DOHH2 (cell line): ENCODE data around the gene SLC23A3.

ENCODE experiments used
- H3F3A ChIP-seq: fragments of 200-600 bp; sonication (generic), shearing (Covaris generic); 2 replicates; pipeline ENCODE4 v1.6.0; 2016; ENCODE audit warnings: antibody characterized with exemption, mild to moderate bottlenecking; ENCODE audit not compliant: control insufficient read depth, insufficient read depth
- H3K27ac ChIP-seq: fragments of 200-600 bp; sonication (generic); 2 replicates; pipeline ENCODE4 v1.5.1; 2014; ENCODE audit warnings: low read depth, mild to moderate bottlenecking, low read length, moderate library complexity
- H3K27me3 ChIP-seq: fragments of 200-600 bp; sonication (generic); 2 replicates; pipeline ENCODE4 v1.6.1; 2014; ENCODE audit warnings: mild to moderate bottlenecking, low read length, mixed read lengths; ENCODE audit not compliant: control insufficient read depth
- H3K36me3 ChIP-seq: fragments of 200-600 bp; sonication (generic); 2 replicates; pipeline ENCODE4 v1.6.1; 2014; ENCODE audit warnings: mild to moderate bottlenecking, low read length, moderate library complexity, mixed read lengths; ENCODE audit not compliant: control insufficient read depth
- H3K4me1 ChIP-seq: fragments of 200-600 bp; sonication (generic); 2 replicates; pipeline ENCODE4 v1.6.1; 2014; ENCODE audit warnings: mild to moderate bottlenecking, low read length, mixed read lengths; ENCODE audit not compliant: control insufficient read depth
- H3K4me2 ChIP-seq: fragments of 200-600 bp; sonication (generic); 2 replicates; pipeline ENCODE4 v1.6.0; 2014; ENCODE audit warnings: mild to moderate bottlenecking, low read length, moderate library complexity
- H3K4me3 ChIP-seq: fragments of 200-600 bp; sonication (generic); 2 replicates; pipeline ENCODE4 v1.5.1; 2014; ENCODE audit warnings: mild to moderate bottlenecking, low read length, mixed read lengths
- H3K79me2 ChIP-seq: fragments of 200-600 bp; sonication (generic); 2 replicates; pipeline ENCODE4 v1.6.1; 2014; ENCODE audit warnings: mild to moderate bottlenecking, low read length, mixed read lengths; ENCODE audit not compliant: control insufficient read depth
- H3K9me2 ChIP-seq: fragments of 200-600 bp; sonication (generic); replicated peaks from 2 replicates; pipeline ENCODE4 v1.6.1; 2014; ENCODE audit warnings: mild to moderate bottlenecking, low read length, mixed read lengths; ENCODE audit not compliant: control insufficient read depth
- H3K9me3 ChIP-seq: fragments of 200-600 bp; sonication (generic); 2 replicates; pipeline ENCODE4 v1.6.1; 2014; ENCODE audit warnings: antibody characterized with exemption, low read length, mixed read lengths; ENCODE audit not compliant: control insufficient read depth, insufficient read depth
- H4K20me1 ChIP-seq: fragments of 200-600 bp; sonication (generic); 2 replicates; pipeline ENCODE4 v1.6.0; 2014; ENCODE audit warnings: low read depth, mild to moderate bottlenecking, antibody characterized with exemption, low read length, moderate library complexity; ENCODE audit not compliant: control insufficient read depth, insufficient read depth
- EZH2phosphoT487 ChIP-seq: fragments of 200-600 bp; sonication (generic); IDR thresholded peaks from 2 replicates; pipeline ENCODE4 v1.6.1; 2017; ENCODE audit warnings: borderline replicate concordance, mild to moderate bottlenecking, antibody characterized with exemption, low read length, moderate library complexity, mixed read lengths
- TF ChIP-seq, protein P1 (sequence below): fragments of 200-600 bp; sonication (generic); IDR thresholded peaks from one replicate; pipeline ENCODE4 v1.5.1; 2014; ENCODE audit warnings: antibody characterized with exemption, mild to moderate bottlenecking, low read depth, low read length; ENCODE audit not compliant: poor library complexity, severe bottlenecking

SLC23A3 gene

DNA sequence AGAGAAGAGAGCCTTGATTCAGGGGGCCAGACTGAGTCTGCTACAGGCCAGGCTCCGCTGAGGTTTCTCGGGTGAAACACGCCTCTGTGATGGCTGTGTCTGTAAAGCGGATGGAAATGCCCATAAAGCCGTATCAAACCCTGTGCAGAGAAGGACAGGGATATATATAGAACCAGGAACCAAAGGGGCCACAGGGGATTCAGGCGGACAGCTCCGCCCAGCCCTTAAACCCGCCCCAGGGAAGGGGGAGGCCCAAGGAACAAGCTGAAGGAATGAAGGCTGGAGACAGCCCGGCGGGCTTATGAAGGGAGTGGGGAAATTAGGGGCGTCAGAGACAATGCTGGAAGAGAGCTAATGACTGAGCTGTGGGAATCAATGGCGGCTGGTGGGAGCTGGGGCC lies 51.3 kb downstream of the SLC23A3 start:
- H3K36me3 ChIP-seq = no peaks in the 10 kb centered on the region
- no peak overlapping the region for H3K27ac ChIP-seq
- TF ChIP-seq EZH2phosphoT487 = no peak
- TF ChIP-seq, protein P1, sequence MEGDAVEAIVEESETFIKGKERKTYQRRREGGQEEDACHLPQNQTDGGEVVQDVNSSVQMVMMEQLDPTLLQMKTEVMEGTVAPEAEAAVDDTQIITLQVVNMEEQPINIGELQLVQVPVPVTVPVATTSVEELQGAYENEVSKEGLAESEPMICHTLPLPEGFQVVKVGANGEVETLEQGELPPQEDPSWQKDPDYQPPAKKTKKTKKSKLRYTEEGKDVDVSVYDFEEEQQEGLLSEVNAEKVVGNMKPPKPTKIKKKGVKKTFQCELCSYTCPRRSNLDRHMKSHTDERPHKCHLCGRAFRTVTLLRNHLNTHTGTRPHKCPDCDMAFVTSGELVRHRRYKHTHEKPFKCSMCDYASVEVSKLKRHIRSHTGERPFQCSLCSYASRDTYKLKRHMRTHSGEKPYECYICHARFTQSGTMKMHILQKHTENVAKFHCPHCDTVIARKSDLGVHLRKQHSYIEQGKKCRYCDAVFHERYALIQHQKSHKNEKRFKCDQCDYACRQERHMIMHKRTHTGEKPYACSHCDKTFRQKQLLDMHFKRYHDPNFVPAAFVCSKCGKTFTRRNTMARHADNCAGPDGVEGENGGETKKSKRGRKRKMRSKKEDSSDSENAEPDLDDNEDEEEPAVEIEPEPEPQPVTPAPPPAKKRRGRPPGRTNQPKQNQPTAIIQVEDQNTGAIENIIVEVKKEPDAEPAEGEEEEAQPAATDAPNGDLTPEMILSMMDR = no peak
- H3K9me2 ChIP-seq = no peaks in the 10 kb centered on the region
- no peak overlapping the region for H3K4me3 ChIP-seq
- H3K4me1 ChIP-seq = 0 out of 2 replicates have a peak, but pooled peaks cover 2% of the 10 kb centered on the region
- H3K79me2 ChIP-seq = no peaks in the 10 kb centered on the region
- H3F3A ChIP-seq = no peaks in the 10 kb centered on the region
- no peaks in the 10 kb centered on the region for H3K9me3 ChIP-seq
- no peaks in the 10 kb centered on the region for H4K20me1 ChIP-seq
- no peaks in the 10 kb centered on the region for H3K27me3 ChIP-seq
- no peak overlapping the region for H3K4me2 ChIP-seq

DNA sequence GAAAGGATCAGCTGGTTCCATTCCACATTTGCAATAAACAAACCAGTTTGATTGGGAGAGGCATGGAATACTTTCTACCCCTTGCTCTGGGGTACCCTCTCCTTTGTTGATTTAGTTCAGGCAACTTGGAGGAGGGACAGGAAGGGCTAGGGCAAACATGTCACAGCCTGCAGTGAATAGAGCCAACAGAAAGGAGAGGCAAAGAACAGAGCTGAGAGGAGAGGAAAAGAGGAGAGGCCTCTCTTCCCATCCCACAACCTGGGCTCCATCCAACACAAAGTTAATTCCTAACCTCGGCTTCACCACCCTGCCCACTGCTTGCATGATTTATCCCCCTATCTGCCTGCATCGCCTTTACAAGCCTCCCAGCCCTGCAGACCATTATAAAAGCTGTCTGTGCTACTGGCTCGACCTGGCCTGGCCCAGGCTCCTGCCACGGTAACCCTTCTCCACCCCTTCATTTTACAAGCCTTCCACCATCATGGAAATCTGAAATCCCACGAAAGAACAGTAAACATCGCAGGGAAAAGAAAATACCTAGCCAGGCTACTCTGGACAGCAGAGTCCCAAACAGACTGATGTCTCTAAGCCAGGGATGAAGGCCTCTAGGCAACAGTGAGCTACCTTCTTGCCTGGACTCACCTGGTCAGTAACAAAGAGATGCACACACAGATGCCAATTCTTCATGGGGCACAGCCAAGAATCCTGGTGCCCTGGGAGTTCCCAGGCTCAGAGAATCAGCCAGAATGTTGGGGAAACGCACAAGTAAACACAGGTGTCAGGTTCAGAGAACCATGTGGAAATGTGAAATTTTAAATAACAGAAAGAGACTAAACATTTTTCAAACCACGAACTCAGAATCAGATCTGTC lies 52.8 kb downstream of the SLC23A3 start:
- no peak for TF ChIP-seq EZH2phosphoT487
- TF ChIP-seq, protein P1 = no peak
- no peaks in the 10 kb centered on the region for H3K79me2 ChIP-seq
- H3K27me3 ChIP-seq = no peaks in the 10 kb centered on the region
- H3K4me3 ChIP-seq = no peak overlapping the region
- no peaks in the 10 kb centered on the region for H4K20me1 ChIP-seq
- no peaks in the 10 kb centered on the region for H3F3A ChIP-seq
- H3K36me3 ChIP-seq = no peaks in the 10 kb centered on the region
- no peak overlapping the region for H3K4me2 ChIP-seq
- no peaks in the 10 kb centered on the region for H3K9me3 ChIP-seq
- no peaks in the 10 kb centered on the region for H3K9me2 ChIP-seq
- H3K4me1 ChIP-seq = 0 out of 2 replicates have a peak, but pooled peaks cover 7% of the 10 kb centered on the region
- no peak overlapping the region for H3K27ac ChIP-seq

DNA sequence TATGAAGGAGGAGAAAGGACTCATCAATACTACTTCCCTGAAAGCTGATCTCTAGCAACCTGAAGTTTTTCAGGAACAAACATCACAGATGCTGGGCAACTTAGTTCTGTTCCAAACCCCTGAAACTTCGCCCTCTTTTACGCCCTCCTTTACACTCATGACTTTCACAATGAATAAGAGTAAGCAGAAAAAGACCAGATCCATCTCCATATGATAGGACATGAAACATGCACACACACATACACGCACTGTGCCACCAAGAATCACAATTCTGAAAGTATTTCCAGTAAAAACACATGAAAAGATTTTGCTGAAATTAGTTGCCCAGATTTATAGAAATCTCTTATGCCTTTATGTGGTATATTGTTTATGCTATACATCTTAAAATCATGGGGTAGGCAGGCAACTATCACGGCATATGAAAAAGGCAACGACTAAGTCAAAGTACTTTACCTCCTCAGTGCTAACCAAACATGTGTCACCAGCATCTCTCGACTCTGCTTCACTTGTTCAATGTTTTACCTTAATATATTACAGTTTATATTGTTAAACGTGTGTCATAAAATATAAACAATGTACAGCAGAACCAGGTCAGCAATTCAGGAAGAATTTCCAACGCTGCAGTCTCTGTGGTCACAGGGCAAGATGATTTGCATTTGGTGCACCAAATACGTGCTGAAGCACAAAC lies 57.0 kb downstream of the SLC23A3 start:
- Histone ChIP-seq H3K79me2 (no peaks in the 10 kb centered on the region), H3K4me3 (no peak overlapping the region), H4K20me1 (no peaks in the 10 kb centered on the region), H3K27ac (no peak overlapping the region), H3K9me3 (no peaks in the 10 kb centered on the region), H3K4me1 (0 out of 2 replicates have a peak, but pooled peaks cover 7% of the 10 kb centered on the region), H3K27me3 (no peaks in the 10 kb centered on the region), H3K9me2 (no peaks in the 10 kb centered on the region), H3K36me3 (no peaks in the 10 kb centered on the region), H3K4me2 (no peak overlapping the region), H3F3A (no peaks in the 10 kb centered on the region)
- no peak for TF ChIP-seq EZH2phosphoT487
- TF ChIP-seq, protein P1 = no peak
